ENCODE results near the gene TMEM184B.

DNA sequence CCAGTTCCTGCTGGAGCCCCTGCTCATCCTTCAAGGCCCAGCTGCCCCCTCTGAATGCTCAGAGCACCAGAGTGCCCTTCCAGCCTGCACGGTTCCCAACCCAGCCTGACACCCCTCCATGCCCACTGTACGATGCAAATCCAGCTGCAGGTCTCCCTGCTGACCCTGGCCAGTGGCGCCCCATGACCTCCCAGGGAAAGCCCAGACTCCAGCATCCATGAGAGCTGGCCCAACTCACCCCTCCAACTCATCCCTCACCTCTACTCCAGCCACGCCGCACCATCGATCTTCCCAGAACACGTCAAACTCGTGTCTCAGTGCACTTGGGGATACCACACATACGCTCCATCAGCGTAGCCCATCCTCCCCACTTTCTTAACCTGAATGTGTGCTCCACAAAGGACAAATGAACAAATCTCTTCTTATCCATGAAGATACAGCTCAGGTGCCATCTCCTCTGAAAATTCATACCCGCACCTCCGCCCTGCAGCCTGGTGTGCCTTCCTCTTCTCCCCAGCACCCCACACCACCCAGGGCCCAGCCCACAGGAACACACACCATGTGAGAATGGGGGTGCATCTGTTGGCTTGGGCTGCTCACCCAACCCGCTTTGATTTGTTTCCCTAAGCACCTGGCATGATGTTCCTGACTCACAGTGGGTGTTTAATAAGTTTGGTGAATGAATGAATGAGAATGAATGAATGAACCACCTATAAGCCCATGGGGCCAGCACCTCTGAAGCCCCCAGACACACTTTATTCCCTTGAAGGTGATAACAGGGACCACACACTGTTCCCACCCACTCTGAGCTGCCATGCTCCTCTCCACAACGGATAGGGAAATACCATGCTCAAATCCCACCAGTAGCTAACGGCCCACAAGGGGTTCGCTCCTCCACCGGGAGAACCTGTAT is 97.3 kb downstream of the TMEM184B start:
- no peak for TF ChIP-seq ZFX (IDR thresholded peaks at IDR 0.05)
- TF ChIP-seq, protein P1, sequence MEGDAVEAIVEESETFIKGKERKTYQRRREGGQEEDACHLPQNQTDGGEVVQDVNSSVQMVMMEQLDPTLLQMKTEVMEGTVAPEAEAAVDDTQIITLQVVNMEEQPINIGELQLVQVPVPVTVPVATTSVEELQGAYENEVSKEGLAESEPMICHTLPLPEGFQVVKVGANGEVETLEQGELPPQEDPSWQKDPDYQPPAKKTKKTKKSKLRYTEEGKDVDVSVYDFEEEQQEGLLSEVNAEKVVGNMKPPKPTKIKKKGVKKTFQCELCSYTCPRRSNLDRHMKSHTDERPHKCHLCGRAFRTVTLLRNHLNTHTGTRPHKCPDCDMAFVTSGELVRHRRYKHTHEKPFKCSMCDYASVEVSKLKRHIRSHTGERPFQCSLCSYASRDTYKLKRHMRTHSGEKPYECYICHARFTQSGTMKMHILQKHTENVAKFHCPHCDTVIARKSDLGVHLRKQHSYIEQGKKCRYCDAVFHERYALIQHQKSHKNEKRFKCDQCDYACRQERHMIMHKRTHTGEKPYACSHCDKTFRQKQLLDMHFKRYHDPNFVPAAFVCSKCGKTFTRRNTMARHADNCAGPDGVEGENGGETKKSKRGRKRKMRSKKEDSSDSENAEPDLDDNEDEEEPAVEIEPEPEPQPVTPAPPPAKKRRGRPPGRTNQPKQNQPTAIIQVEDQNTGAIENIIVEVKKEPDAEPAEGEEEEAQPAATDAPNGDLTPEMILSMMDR (conservative IDR thresholded peaks at IDR 0.05): no peak
